IMR-90 (cell line): ENCODE results near the gene KRT71. TPM values are rescaled to one million over a fixed set of nuclear protein-coding genes. Genes with fewer than 3 reads are reported as not detected.

Experiments
- ATAC-seq: fragments of 200-7000 bp; cut with Tn5 transposase; 2 replicates; pipeline ENCODE4 v1.9.1; 2020; ENCODE audit warnings: low read depth, mild to moderate bottlenecking, moderate library complexity
- BruUV-seq: library from RNA; stranded (reverse); fragments of 400-500 nt; replicated peaks from 2 replicates; lab custom pipeline; 2021; lab: Mats Ljungman, UMichigan
- CTCF ChIA-PET: fragments of 300-600 bp; formaldehyde crosslinking; extraction: SDS; loops from one replicate; lab custom pipeline; 2021; ENCODE audit warnings: antibody characterized with exemption; lab: Yijun Ruan, JAX
- POLR2A ChIA-PET: fragments of 300-600 bp; sonication (Branson Sonifier 250); formaldehyde crosslinking; loops from one replicate; lab custom pipeline; 2022; ENCODE audit warnings: antibody characterized with exemption; ENCODE audit not compliant: unreplicated experiment; lab: Charles Lee
- DNase-seq: peaks from one replicate; pipeline ENCODE4 v3.0.0; 2013
- H2AFZ ChIP-seq: replicated peaks from 2 replicates; pipeline ENCODE3; 2013; ENCODE audit warnings: low read length, mild to moderate bottlenecking; ENCODE audit not compliant: poor library complexity
- H2AK5ac ChIP-seq: 2 replicates; pipeline ENCODE4 v1.6.1; 2013; ENCODE audit warnings: low read depth, low read length, inconsistent platforms
- H2AK9ac ChIP-seq: replicated peaks from 2 replicates; pipeline ENCODE3; 2013; ENCODE audit warnings: mild to moderate bottlenecking, low read depth, low read length, moderate library complexity; ENCODE audit not compliant: poor library complexity
- H2BK120ac ChIP-seq: 2 replicates; pipeline ENCODE4 v1.6.1; 2013; ENCODE audit warnings: low read depth, low read length, inconsistent platforms
- H2BK15ac ChIP-seq: 3 replicates; pipeline ENCODE4 v1.6.1; 2013; ENCODE audit warnings: low read depth, low read length, inconsistent platforms
- H2BK20ac ChIP-seq: 2 replicates; pipeline ENCODE4 v1.6.1; 2013; ENCODE audit warnings: low read depth, mild to moderate bottlenecking, inconsistent platforms, low read length, moderate library complexity
- H2BK5ac ChIP-seq: 2 replicates; pipeline ENCODE4 v1.6.1; 2013; ENCODE audit warnings: mild to moderate bottlenecking, low read depth, low read length, inconsistent platforms; ENCODE audit not compliant: poor library complexity, severe bottlenecking
- H3K14ac ChIP-seq: replicated peaks from 2 replicates; pipeline ENCODE4 v1.6.1; 2013; ENCODE audit warnings: low read depth, low read length, inconsistent platforms
- H3K18ac ChIP-seq: 2 replicates; pipeline ENCODE4 v1.6.1; 2013; ENCODE audit warnings: low read depth, low read length, control low read depth
- H3K23ac ChIP-seq: 2 replicates; pipeline ENCODE4 v1.6.1; 2013; ENCODE audit warnings: low read depth, low read length, inconsistent platforms
- H3K27ac ChIP-seq: 2 replicates; pipeline ENCODE4 v1.5.1; 2013; ENCODE audit warnings: mild to moderate bottlenecking, control low read depth, low read length; ENCODE audit not compliant: insufficient read depth
- H3K27me3 ChIP-seq: 2 replicates; pipeline ENCODE4 v1.6.1; 2013; ENCODE audit warnings: low read length; ENCODE audit not compliant: control insufficient read depth, insufficient read depth
- H3K36me3 ChIP-seq: 2 replicates; pipeline ENCODE4 v1.6.1; 2013; ENCODE audit warnings: low read length, mixed read lengths; ENCODE audit not compliant: control insufficient read depth, insufficient read depth
- H3K4ac ChIP-seq: 2 replicates; pipeline ENCODE4 v1.6.1; 2013; ENCODE audit warnings: low read depth, low read length, inconsistent platforms
- H3K4me1 ChIP-seq: 2 replicates; pipeline ENCODE4 v1.6.1; 2013; ENCODE audit warnings: low read length, mixed read lengths; ENCODE audit not compliant: control insufficient read depth, insufficient read depth
- H3K4me2 ChIP-seq: 2 replicates; pipeline ENCODE4 v1.6.1; 2013; ENCODE audit warnings: low read depth, mild to moderate bottlenecking, control low read depth, low read length, moderate library complexity
- H3K4me3 ChIP-seq: 2 replicates; pipeline ENCODE4 v1.5.1; 2013; ENCODE audit warnings: low read depth, mild to moderate bottlenecking, control low read depth, low read length, moderate library complexity; ENCODE audit not compliant: insufficient read depth
- H3K56ac ChIP-seq: 2 replicates; pipeline ENCODE4 v1.6.1; 2013; ENCODE audit warnings: low read length, inconsistent platforms; ENCODE audit not compliant: insufficient read depth; ENCODE audit errors: extremely low read depth
- H3K79me1 ChIP-seq, 2 experiments: 2 replicates each; pipeline ENCODE4 v1.6.1; 2013; ENCODE audit warnings: low read length in 2 of 2, inconsistent platforms in 1 of 2, low read depth in 1 of 2
- H3K9ac ChIP-seq: 2 replicates; pipeline ENCODE4 v1.6.1; 2013; ENCODE audit warnings: low read depth, low read length, control low read depth
- H3K9me1 ChIP-seq: 2 replicates; pipeline ENCODE4 v1.6.1; 2013; ENCODE audit warnings: low read length, inconsistent platforms; ENCODE audit not compliant: insufficient read depth
- H3K9me3 ChIP-seq: 2 replicates; pipeline ENCODE4 v1.6.1; 2013; ENCODE audit warnings: low read length; ENCODE audit not compliant: control insufficient read depth, insufficient read depth
- H4K20me1 ChIP-seq: 2 replicates; pipeline ENCODE4 v1.6.1; 2013; ENCODE audit warnings: low read length, inconsistent platforms; ENCODE audit not compliant: insufficient read depth
- H4K5ac ChIP-seq: 2 replicates; pipeline ENCODE4 v1.6.1; 2013; ENCODE audit warnings: mild to moderate bottlenecking, low read depth, low read length, control low read depth
- H4K8ac ChIP-seq, 2 experiments: 2 replicates each; pipeline ENCODE4 v1.6.1; 2013; ENCODE audit warnings: low read depth in 2 of 2, low read length in 2 of 2, control low read depth in 1 of 2, inconsistent platforms in 1 of 2
- H4K91ac ChIP-seq: 2 replicates; pipeline ENCODE4 v1.6.1; 2013; ENCODE audit warnings: low read depth, low read length, inconsistent platforms; ENCODE audit not compliant: insufficient read depth
- POLR2A ChIP-seq: IDR thresholded peaks from 2 replicates; pipeline ENCODE4 v1.6.1; 2012; ENCODE audit warnings: mild to moderate bottlenecking, low read depth, low read length
- WGBS, 2 experiments: methylation state at CpG; one replicate each; pipeline versions ENCODE4 v1.1.5 to v1.1.7; 2013; ENCODE audit warnings: missing lambda C conversion rate in 2 of 2; ENCODE audit not compliant: insufficient read length in 1 of 2; ENCODE audit errors: extremely low coverage in 2 of 2; 5-methylcytosine and 5-hydroxymethylcytosine counted together
- dilution Hi-C: fragments of 300-500 bp; cut with HindIII; formaldehyde crosslinking; loops from one replicate; pipeline ENCODE4 v1.14.3; 2018; ENCODE audit warnings: low sequenced_read_pairs; ENCODE audit not compliant: unreplicated experiment
- in situ Hi-C: fragments of 300-500 bp; cut with MboI; formaldehyde crosslinking; loops from 3 replicates; pipeline ENCODE4 v1.14.3; 2019; ENCODE audit warnings: low sequenced_read_pairs, inconsistent platforms, mixed read lengths
- intact Hi-C: fragments of 100-400 bp; cut with micrococcal nuclease; formaldehyde crosslinking; loops from 2 replicates; pipeline ENCODE4 v1.10.0; 2022
- polyA plus RNA-seq, 3 experiments: library from polyadenylated mRNA; depleted of rRNA; stranded (reverse); fragments of >200 nt; gene quantifications; 2 replicates each; pipeline ENCODE4 v1.2.3, GENCODE V29; 2012; ENCODE audit warnings: low replicate concordance in 1 of 3
- total RNA-seq: library from RNA; depleted of rRNA; stranded (reverse); fragments of >200 nt; gene quantifications from 2 replicates; pipeline ENCODE4 v1.2.3, GENCODE V29; 2012

Gene KRT71
- total and polyA plus RNA-seq, 2 of the 4 experiments (the other 2 are of a cell fraction), result not detected

DNA sequence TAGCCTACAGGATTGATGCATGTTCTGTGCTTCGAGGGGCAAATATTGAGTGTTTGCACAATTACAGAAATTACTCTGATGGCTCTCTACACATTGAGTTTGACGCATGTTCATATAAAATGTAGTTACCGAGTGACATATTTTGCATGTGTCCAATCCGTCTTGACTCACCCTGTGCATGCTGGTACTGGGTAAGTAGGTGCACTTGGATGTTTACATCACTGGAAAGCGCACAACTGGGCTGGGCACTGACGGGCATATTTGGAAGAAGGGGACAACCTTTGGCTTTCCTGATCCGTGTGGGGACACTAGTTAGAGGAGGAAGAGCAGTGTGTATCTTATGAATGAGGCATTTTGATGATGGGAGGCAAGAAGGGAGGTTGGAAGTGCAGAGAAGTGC is 55.0 kb downstream of the KRT71 start:
- H3K4me1 ChIP-seq, result no peaks in the 10 kb centered on the region
- H2BK120ac ChIP-seq, result no peak overlapping the region

More for the DNA sequence above, 55.0 kb downstream of the KRT71 start:
- H3K9me3 ChIP-seq, result no peaks in the 10 kb centered on the region
- 67% methylated on average over 5 of the region's 7 CpGs; no CpG with 5 or more reads in 1 of the 2 experiments for WGBS, 2 experiments
- intact Hi-C loops (no loop called here), in situ Hi-C loops (no loop called here), dilution Hi-C loops (no loop called here)
- H2BK15ac ChIP-seq, result no peak overlapping the region
- ATAC-seq, result no peak
- no peak overlapping the region for H3K9ac ChIP-seq
- no peak for TF ChIP-seq POLR2A
- no peak overlapping the region for H3K23ac ChIP-seq
- no peak overlapping the region for H2AFZ ChIP-seq
- no peaks in the 10 kb centered on the region for H3K79me1 ChIP-seq
- H4K5ac ChIP-seq, result no peak overlapping the region
- no peak overlapping the region for H3K4me3 ChIP-seq
- no peak overlapping the region for H2BK5ac ChIP-seq
- peaks cover 3% of the 10 kb centered on the region for H3K27me3 ChIP-seq
- BruUV-seq, result no TSS peak
- H2BK20ac ChIP-seq, result no peak overlapping the region
- H3K4me2 ChIP-seq, result no peak overlapping the region
- H3K9me1 ChIP-seq, result no peaks in the 10 kb centered on the region
- H3K4ac ChIP-seq, result no peak overlapping the region
- no peaks in the 10 kb centered on the region for H4K20me1 ChIP-seq
- H3K56ac ChIP-seq, result no peak overlapping the region
- no peak overlapping the region for H3K18ac ChIP-seq
- CTCF ChIA-PET, result no interaction called here
- H2AK9ac ChIP-seq, result no peak overlapping the region
- H3K14ac ChIP-seq, result no peak overlapping the region
- no peak overlapping the region for H2AK5ac ChIP-seq
- no peak overlapping the region for H3K27ac ChIP-seq
- POLR2A ChIA-PET, result no interaction called here
- no peak overlapping the region for H4K8ac ChIP-seq
- H4K91ac ChIP-seq, result no peak overlapping the region
- no peak for DNase-seq
- no peaks in the 10 kb centered on the region for H3K36me3 ChIP-seq
